Prostate gland (tissue), 2 donors: ENCODE measurements around the gene PITX3.

Experiments used
- CTCF ChIP-seq, 4 experiments: fragments of 200-600 bp in 2 of 4; fragments of 450-650 bp in 2 of 4; sonication (generic) in 2 of 4; IDR thresholded peaks; 1 replicate in 3 of 4; 2 replicates in 1 of 4; pipeline ENCODE4 v1.5.1; 2016 to 2019; ENCODE audit warnings: antibody characterized with exemption in 4 of 4, mild to moderate bottlenecking in 2 of 4, moderate library complexity in 2 of 4
- POLR2A ChIP-seq: fragments of 450-650 bp; IDR thresholded peaks from one replicate; pipeline ENCODE4 v1.6.1; 2016; ENCODE audit warnings: antibody characterized with exemption, mild to moderate bottlenecking

- TF ChIP-seq CTCF (IDR thresholded peaks at IDR 0.05) (no peak), POLR2A (no peak)
Measured at GRCh38 chr10:102191956-102192355, 49.4 kb downstream of the PITX3 start.
